Neural cell (in vitro differentiated cells): ENCODE data around the gene PPP2R5A. TPM values are rescaled to one million over a fixed set of nuclear protein-coding genes. Genes with fewer than 3 reads are reported as not detected.

Source experiments
- H2AFZ ChIP-seq: fragments of 200-600, 300-800 bp; sonication (generic), shearing (Covaris generic); 2 replicates; pipeline ENCODE4 v1.6.0; 2014; ENCODE audit warnings: low read depth, mild to moderate bottlenecking, antibody characterized with exemption, low read length, moderate library complexity
- H3F3A ChIP-seq: fragments of 200-600 bp; shearing (Covaris generic); 2 replicates; pipeline ENCODE4 v1.6.1; 2016; ENCODE audit warnings: mild to moderate bottlenecking, moderate library complexity, mixed read lengths, antibody characterized with exemption, low read length; ENCODE audit not compliant: insufficient read depth, poor library complexity, severe bottlenecking
- H3K27ac ChIP-seq: fragments of 200-600, 300-800 bp; sonication (generic), shearing (Covaris generic); 2 replicates; pipeline ENCODE4 v1.5.1; 2014; ENCODE audit warnings: mild to moderate bottlenecking, low read length, moderate library complexity
- H3K27me3 ChIP-seq: fragments of 300-800, 200-600 bp; sonication (generic), shearing (Covaris generic); 2 replicates; pipeline ENCODE4 v1.6.0; 2014; ENCODE audit warnings: mild to moderate bottlenecking, low read depth, low read length, moderate library complexity; ENCODE audit not compliant: insufficient read depth
- H3K36me3 ChIP-seq: fragments of 300-800, 200-600 bp; sonication (generic), shearing (Covaris generic); 2 replicates; pipeline ENCODE4 v1.5.1; 2014; ENCODE audit warnings: mild to moderate bottlenecking, antibody characterized with exemption, low read length, moderate library complexity; ENCODE audit not compliant: insufficient read depth
- H3K4me2 ChIP-seq: fragments of 300-800, 200-600 bp; sonication (generic), shearing (Covaris generic); 2 replicates; pipeline ENCODE4 v1.6.0; 2014; ENCODE audit warnings: mild to moderate bottlenecking, low read length
- H3K4me3 ChIP-seq: fragments of 300-800, 200-600 bp; sonication (generic), shearing (Covaris generic); 2 replicates; pipeline ENCODE4 v1.5.1; 2014; ENCODE audit warnings: mild to moderate bottlenecking, low read length, moderate library complexity
- H3K79me2 ChIP-seq: fragments of 200-600 bp; shearing (Covaris generic); replicated peaks from 2 replicates; pipeline ENCODE4 v1.6.0; 2014; ENCODE audit warnings: mild to moderate bottlenecking, low read length, moderate library complexity; ENCODE audit not compliant: insufficient read depth
- H3K9ac ChIP-seq: fragments of 300-800, 200-600 bp; sonication (generic), shearing (Covaris generic); 2 replicates; pipeline ENCODE4 v1.6.1; 2016; ENCODE audit warnings: mild to moderate bottlenecking, low read length, mixed read lengths
- H3K9me2 ChIP-seq: fragments of 200-600 bp; shearing (Covaris generic); 2 replicates; pipeline ENCODE4 v1.6.1; 2016; ENCODE audit warnings: mild to moderate bottlenecking, low read length, mixed read lengths; ENCODE audit not compliant: insufficient read depth
- H3K9me3 ChIP-seq: fragments of 200-600, 300-800 bp; sonication (generic), shearing (Covaris generic); 2 replicates; pipeline ENCODE4 v1.6.1; 2016; ENCODE audit warnings: mild to moderate bottlenecking, mixed run types, low read length, moderate library complexity, mixed read lengths
- H4K20me1 ChIP-seq: fragments of 200-600 bp; shearing (Covaris generic); 2 replicates; pipeline ENCODE4 v1.6.1; 2016; ENCODE audit warnings: mild to moderate bottlenecking, mixed run types; ENCODE audit not compliant: insufficient read depth
- CTCF ChIP-seq: fragments of 450-650 bp; IDR thresholded peaks from 2 replicates; pipeline ENCODE4 v1.5.1; 2014; ENCODE audit warnings: antibody characterized with exemption, mild to moderate bottlenecking, moderate library complexity; ENCODE audit not compliant: poor library complexity, severe bottlenecking
- EP300 ChIP-seq: fragments of 450-650 bp; conservative IDR thresholded peaks from 2 replicates; pipeline ENCODE4 v1.6.1; 2014; ENCODE audit warnings: antibody characterized with exemption, mild to moderate bottlenecking, moderate library complexity; ENCODE audit not compliant: poor library complexity, severe bottlenecking
- EZH2 ChIP-seq: fragments of 200-600, 300-800 bp; shearing (Covaris generic), sonication (generic); IDR thresholded peaks from 2 replicates; pipeline ENCODE4 v1.6.1; 2014; ENCODE audit warnings: antibody characterized with exemption, low read length, borderline replicate concordance, mild to moderate bottlenecking; ENCODE audit not compliant: insufficient read depth, poor library complexity, severe bottlenecking
- MXI1 ChIP-seq: fragments of 450-650 bp; conservative IDR thresholded peaks from 2 replicates; pipeline ENCODE4 v1.6.1; 2014; ENCODE audit warnings: antibody characterized with exemption, mild to moderate bottlenecking; ENCODE audit not compliant: poor library complexity, severe bottlenecking
- POLR2AphosphoS5 ChIP-seq: IDR thresholded peaks from 2 replicates; pipeline ENCODE4 v1.6.1; 2012
- RAD21 ChIP-seq: fragments of 450-650 bp; conservative IDR thresholded peaks from 2 replicates; pipeline ENCODE4 v1.6.1; 2014; ENCODE audit warnings: antibody characterized with exemption, mild to moderate bottlenecking, moderate library complexity
- REST ChIP-seq: IDR thresholded peaks from 2 replicates; pipeline ENCODE4 v1.6.1; 2012; ENCODE audit warnings: borderline replicate concordance
- SMC3 ChIP-seq: fragments of 450-650 bp; conservative IDR thresholded peaks from 2 replicates; pipeline ENCODE4 v1.6.1; 2014; ENCODE audit warnings: antibody characterized with exemption, mild to moderate bottlenecking, moderate library complexity; ENCODE audit not compliant: poor library complexity
- TAF1 ChIP-seq: IDR thresholded peaks from 2 replicates; pipeline ENCODE4 v1.6.1; 2012; ENCODE audit warnings: low read depth
- polyA plus RNA-seq: library from polyadenylated mRNA; depleted of rRNA; stranded (reverse); fragments of >200 nt; gene quantifications from 2 replicates; pipeline ENCODE4 v1.2.3, GENCODE V29; 2014

Gene PPP2R5A
- polyA plus RNA-seq, 1 donor from 2014 or later, result 5.9 TPM

- H3K4me3 ChIP-seq, result no peak overlapping the region
- TF ChIP-seq MXI1 (no peak), POLR2AphosphoS5 (no peak), EZH2 (no peak), TAF1 (no peak), CTCF (no peak), SMC3 (no peak), REST (no peak)
Measured at GRCh38 chr1:212328248-212328647, 43.0 kb downstream of the PPP2R5A start.

DNA sequence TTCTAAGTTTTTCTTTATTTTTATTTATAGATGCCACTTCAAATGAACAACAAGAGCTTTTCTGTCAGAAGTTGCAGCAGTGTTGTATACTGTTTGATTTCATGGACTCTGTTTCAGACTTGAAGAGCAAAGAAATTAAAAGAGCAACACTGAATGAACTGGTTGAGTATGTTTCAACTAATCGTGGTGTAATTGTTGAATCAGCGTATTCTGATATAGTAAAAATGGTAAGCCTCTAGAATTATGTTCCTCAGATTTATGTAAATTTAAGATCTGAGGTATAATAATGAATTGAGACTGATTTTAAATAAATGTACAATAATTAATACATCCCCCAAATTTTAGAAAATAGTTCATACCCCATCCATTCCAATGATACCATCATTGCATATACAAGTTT, 43.9 kb downstream of the PPP2R5A start:
- no peaks in the 10 kb centered on the region for H4K20me1 ChIP-seq
- no peak overlapping the region for H3K27ac ChIP-seq
- H3F3A ChIP-seq, result no peaks in the 10 kb centered on the region
- no peaks in the 10 kb centered on the region for H3K36me3 ChIP-seq
- H3K9ac ChIP-seq, result no peak overlapping the region
- no peaks in the 10 kb centered on the region for H3K9me3 ChIP-seq
- H3K27me3 ChIP-seq, result no peaks in the 10 kb centered on the region
- H3K79me2 ChIP-seq, result no peaks in the 10 kb centered on the region
- TF ChIP-seq POLR2AphosphoS5, result no peak
- TF ChIP-seq RAD21, result no peak
- no peak for TF ChIP-seq MXI1
- TF ChIP-seq CTCF, result no peak
- no peak for TF ChIP-seq SMC3
- no peak for TF ChIP-seq EP300
- H2AFZ ChIP-seq, result no peak overlapping the region
- H3K4me2 ChIP-seq, result no peak overlapping the region
- H3K4me3 ChIP-seq, result no peak overlapping the region
- no peaks in the 10 kb centered on the region for H3K9me2 ChIP-seq

More at GRCh38 chr1:212328248-212328647, 43.0 kb downstream of the PPP2R5A start:
- Histone ChIP-seq H3K27ac (no peak overlapping the region), H3K9ac (no peak overlapping the region), H3K79me2 (no peaks in the 10 kb centered on the region), H3K9me2 (no peaks in the 10 kb centered on the region), H2AFZ (no peak overlapping the region), H3K9me3 (no peaks in the 10 kb centered on the region), H3K27me3 (no peaks in the 10 kb centered on the region), H4K20me1 (no peaks in the 10 kb centered on the region), H3F3A (no peaks in the 10 kb centered on the region), H3K36me3 (no peaks in the 10 kb centered on the region), H3K4me2 (no peak overlapping the region)
